HFFc6 (cell line): ENCODE results near the gene LMO2. TPM values are rescaled to one million over a fixed set of nuclear protein-coding genes. Genes with fewer than 3 reads are reported as not detected.

ENCODE experiments used
- DNase-seq: peaks from one replicate; pipeline ENCODE4 v3.0.0-alpha.2; 2018
- H3K27ac Mint-ChIP-seq: 2 replicates; pipeline ENCODE4 v1.8.0; 2020; ENCODE audit warnings: mild to moderate bottlenecking, mixed read lengths
- H3K27me3 Mint-ChIP-seq: 2 replicates; pipeline ENCODE4 v1.8.0; 2021; ENCODE audit warnings: mild to moderate bottlenecking, moderate library complexity, mixed read lengths; ENCODE audit not compliant: insufficient read depth
- H3K36me3 Mint-ChIP-seq: 2 replicates; pipeline ENCODE4 v1.8.0; 2021; ENCODE audit warnings: low read depth, mixed read lengths
- H3K4me1 Mint-ChIP-seq: 2 replicates; pipeline ENCODE4 v1.8.0; 2020; ENCODE audit warnings: low read depth, mixed read lengths
- H3K4me3 Mint-ChIP-seq: 2 replicates; pipeline ENCODE4 v1.8.0; 2020; ENCODE audit warnings: mild to moderate bottlenecking, moderate library complexity, mixed read lengths
- H3K9me3 Mint-ChIP-seq: 2 replicates; pipeline ENCODE4 v1.8.0; 2020; ENCODE audit warnings: mild to moderate bottlenecking, mixed read lengths
- CTCF ChIP-seq: fragments of 200-600 bp; sonication (generic); IDR thresholded peaks from 2 replicates; pipeline ENCODE4 v1.5.0; 2021; ENCODE audit warnings: antibody characterized with exemption, mild to moderate bottlenecking
- total RNA-seq, 6 experiments: library from RNA; stranded (reverse); fragmentation: NEBNext Ultra II Directional; extraction: Animal tissue kit (Norgen Biotek cat#: 25700); gene quantifications; 2 replicates in 1 of 6; 3 replicates in 5 of 6; pipeline ENCODE4 v1.2.3, GENCODE V29; 2021

Gene LMO2
- total RNA-seq, 6 experiments from 2014 or later, result 0.11 to 0.30 (median 0.15) TPM; not detected in 2

DNA sequence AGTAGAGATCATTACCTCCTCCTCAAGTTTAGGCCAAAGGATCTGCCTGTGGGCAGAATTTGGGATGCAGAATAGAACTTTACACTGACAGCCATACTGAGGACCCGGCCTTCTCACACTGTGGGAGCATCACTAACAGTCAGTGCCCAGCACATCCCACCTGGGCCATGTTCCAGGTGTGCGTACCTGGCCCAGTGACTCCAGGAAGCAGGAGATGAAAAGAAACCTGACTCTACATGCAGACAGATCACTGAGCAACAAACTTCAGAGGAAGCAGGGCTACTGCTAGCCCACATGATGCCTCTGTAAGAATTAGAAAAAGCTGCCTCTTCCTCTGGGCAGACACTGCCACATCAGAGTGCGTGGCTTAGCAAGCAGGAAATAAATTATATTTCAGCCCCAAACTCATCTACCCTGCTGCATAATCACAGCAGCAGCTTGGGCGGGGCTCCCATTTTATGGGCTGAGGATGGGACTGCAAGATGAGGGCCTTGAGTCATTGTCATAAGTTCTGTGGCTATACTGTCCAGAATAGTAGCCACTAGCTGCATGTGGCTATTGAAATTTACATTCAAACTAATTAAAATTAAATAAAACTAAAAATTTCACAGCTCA is 6.0 kb upstream of the LMO2 start:
- H3K9me3 Mint-ChIP-seq, result no peaks in the 10 kb centered on the region
- peaks cover 37% of the 10 kb centered on the region for H3K27me3 Mint-ChIP-seq
- H3K4me1 Mint-ChIP-seq, result peaks cover 13% of the 10 kb centered on the region
- H3K4me3 Mint-ChIP-seq, result no peak overlapping the region
- TF ChIP-seq CTCF, result no peak
- no peaks in the 10 kb centered on the region for H3K36me3 Mint-ChIP-seq
- no peak for DNase-seq
- H3K27ac Mint-ChIP-seq, result no peak overlapping the region

GRCh38 chr11:33896911-33897310 is 5.0 kb upstream of the LMO2 start:
- Mint-ChIP-seq H3K27ac (no peak overlapping the region), H3K27me3 (peaks cover 34% of the 10 kb centered on the region), H3K9me3 (no peaks in the 10 kb centered on the region), H3K4me1 (peaks cover 13% of the 10 kb centered on the region), H3K4me3 (no peak overlapping the region), H3K36me3 (no peaks in the 10 kb centered on the region)
- no peak for DNase-seq
- TF ChIP-seq CTCF, result no peak

DNA sequence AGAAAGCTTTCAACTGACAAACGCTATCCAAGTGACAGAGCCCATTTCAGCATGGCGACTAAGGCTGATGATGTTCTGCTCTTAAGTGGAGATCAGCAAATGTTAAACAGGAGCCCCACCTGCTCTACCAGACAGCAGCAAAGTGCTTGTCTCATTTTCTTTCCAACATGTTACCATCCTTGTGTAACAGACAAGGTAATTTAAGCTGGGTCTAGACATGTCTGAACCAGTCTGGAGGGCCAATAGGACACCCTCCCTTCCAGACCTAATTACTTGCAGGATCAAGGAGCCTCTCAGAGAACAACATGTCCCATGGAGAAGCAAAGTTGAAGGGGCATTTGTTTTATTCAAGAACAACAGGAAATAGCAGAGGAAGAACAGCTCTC is 3.9 kb upstream of the LMO2 start:
- DNase-seq, result no peak
- Mint-ChIP-seq H3K27ac (no peak overlapping the region), H3K36me3 (no peaks in the 10 kb centered on the region), H3K4me3 (no peak overlapping the region), H3K4me1 (peaks cover 21% of the 10 kb centered on the region), H3K27me3 (peaks cover 32% of the 10 kb centered on the region), H3K9me3 (no peaks in the 10 kb centered on the region)
- no peak for TF ChIP-seq CTCF

- H3K4me3 Mint-ChIP-seq, result no peak overlapping the region
- DNase-seq, result no peak
- peaks cover 28% of the 10 kb centered on the region for H3K27me3 Mint-ChIP-seq
- H3K4me1 Mint-ChIP-seq, result peaks cover 14% of the 10 kb centered on the region
- no peak overlapping the region for H3K27ac Mint-ChIP-seq
- TF ChIP-seq CTCF, result no peak
- H3K9me3 Mint-ChIP-seq, result no peaks in the 10 kb centered on the region
- no peaks in the 10 kb centered on the region for H3K36me3 Mint-ChIP-seq
Measured at GRCh38 chr11:33894398-33894746, 2.5 kb upstream of the LMO2 start.

DNA sequence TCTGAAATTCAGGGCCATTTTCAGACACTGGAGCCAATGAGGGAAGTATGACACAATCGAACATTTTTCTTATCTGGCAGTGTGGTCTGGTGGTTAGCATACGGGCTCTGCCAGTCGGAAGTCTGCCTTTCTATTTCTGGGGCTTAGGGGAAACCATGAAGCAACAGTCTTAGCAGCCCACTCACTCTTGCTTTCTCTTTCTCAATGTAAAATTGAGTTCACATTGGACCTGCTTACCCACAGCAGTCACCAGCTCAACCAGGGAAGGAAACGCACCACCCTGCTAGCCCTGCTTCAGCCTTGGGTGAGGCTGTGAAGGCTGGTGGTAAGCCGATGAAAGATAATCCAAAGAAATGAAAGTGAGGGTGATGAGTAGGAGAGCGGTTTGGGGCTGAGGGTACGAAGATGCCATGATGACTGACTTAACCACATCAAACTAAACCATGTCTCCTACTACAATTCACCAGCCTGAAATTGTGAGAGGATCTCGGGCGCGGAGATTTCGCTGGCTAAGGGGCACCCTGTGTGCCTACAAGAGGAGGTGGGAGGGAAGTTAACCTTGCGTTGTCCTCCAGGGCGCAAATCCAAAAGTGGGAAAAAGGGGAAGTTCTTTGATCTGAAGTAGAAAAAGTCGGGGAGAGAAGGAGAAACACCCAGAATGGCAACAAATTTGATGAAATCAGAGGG is 2.0 kb upstream of the LMO2 start:
- Mint-ChIP-seq H3K27ac (no peak overlapping the region), H3K36me3 (no peaks in the 10 kb centered on the region), H3K9me3 (no peaks in the 10 kb centered on the region), H3K27me3 (peaks cover 26% of the 10 kb centered on the region), H3K4me1 (peaks cover 9% of the 10 kb centered on the region), H3K4me3 (no peak overlapping the region)
- DNase-seq, result no peak
- no peak for TF ChIP-seq CTCF
